ENCODE data around the gene RAET1L.

The RAET1L gene

DNA sequence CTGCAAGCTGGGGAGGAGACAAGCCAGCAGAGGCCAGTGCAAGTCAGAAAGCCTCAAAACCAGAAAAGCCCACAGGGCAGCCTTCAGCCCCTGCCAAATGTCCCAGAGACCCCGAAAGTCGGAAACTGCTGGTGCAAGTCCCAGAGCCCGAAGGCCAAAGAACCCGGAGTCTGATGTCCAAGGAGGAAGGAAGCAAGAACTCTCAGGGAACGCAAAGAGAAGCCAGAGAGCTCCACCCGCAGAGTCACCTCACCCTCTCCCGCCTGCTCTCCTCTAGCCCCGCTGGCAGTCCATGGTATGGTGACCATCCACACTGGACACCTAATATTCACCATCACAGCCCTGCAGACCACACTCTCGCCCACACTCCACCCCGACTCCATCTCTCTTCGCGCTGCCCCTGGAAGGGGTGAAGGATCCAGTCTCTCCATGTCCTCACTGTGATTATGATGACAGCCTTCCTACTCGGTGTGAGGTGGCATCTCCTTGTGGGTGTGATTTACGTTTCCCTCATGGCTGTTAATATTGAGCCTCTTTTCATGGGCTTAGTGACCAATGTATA is 33.0 kb upstream of the RAET1L start:
- DNase-seq (no peak), ATAC-seq (replicated peaks) (no peak)
- Mint-ChIP-seq H3K4me3 (no peak overlapping the region), H3K4me1 (ENCODE audit: low read depth in 2 of 2) (peaks cover 11% of the 10 kb centered on the region in 2 donors), H3K27me3 (peaks cover 40 to 56% of the 10 kb centered on the region in 2 donors), H3K36me3 (ENCODE audit: insufficient read depth) (no peaks in the 10 kb centered on the region), H3K27ac (no peak overlapping the region), H3K9me3 (no peaks in the 10 kb centered on the region)

DNA sequence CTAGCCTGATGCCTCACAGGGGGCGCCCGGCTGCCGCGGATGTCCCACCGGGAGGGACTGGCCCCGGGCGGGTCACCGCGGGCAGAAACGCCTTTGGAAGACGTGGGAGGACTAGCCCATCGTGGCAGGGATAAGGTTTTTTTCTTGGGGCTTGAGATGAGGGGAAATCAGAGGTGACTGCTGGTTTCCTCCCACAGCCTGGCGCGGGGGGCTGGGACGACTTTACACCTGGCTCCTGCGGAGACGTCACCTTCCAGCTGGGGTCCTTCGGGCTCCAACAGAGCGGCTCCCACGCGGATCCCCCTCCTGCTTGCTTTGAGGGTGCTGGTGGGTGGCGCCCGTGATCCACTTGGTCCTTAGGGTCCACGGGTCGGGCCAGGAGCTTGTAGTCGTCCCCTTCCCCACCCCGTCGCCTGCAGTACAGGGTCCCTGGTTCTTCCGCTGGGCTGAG is 32.2 kb upstream of the RAET1L start:
- Mint-ChIP-seq H3K27me3 (peaks cover 48 to 64% of the 10 kb centered on the region in 2 donors), H3K36me3 (ENCODE audit: insufficient read depth) (no peaks in the 10 kb centered on the region), H3K27ac (no peak overlapping the region)

GRCh38 chr6:150056916-150057315 is 31.6 kb upstream of the RAET1L start:
- Mint-ChIP-seq H3K36me3 (ENCODE audit: insufficient read depth) (no peaks in the 10 kb centered on the region), H3K9me3 (no peaks in the 10 kb centered on the region), H3K27me3 (peaks cover 54 to 70% of the 10 kb centered on the region in 2 donors), H3K27ac (no peak overlapping the region), H3K4me3 (no peak overlapping the region), H3K4me1 (ENCODE audit: low read depth in 2 of 2) (peaks cover 11% of the 10 kb centered on the region in 2 donors)
- DNase-seq: no peak
- ATAC-seq (replicated peaks): no peak

More for the DNA sequence above, 32.2 kb upstream of the RAET1L start:
- ATAC-seq (replicated peaks) (no peak), DNase-seq (no peak)
- H3K4me1 Mint-ChIP-seq (ENCODE audit: low read depth in 2 of 2): peaks cover 11% of the 10 kb centered on the region in 2 donors
- no peak overlapping the region for H3K4me3 Mint-ChIP-seq
- no peaks in the 10 kb centered on the region for H3K9me3 Mint-ChIP-seq

DNA sequence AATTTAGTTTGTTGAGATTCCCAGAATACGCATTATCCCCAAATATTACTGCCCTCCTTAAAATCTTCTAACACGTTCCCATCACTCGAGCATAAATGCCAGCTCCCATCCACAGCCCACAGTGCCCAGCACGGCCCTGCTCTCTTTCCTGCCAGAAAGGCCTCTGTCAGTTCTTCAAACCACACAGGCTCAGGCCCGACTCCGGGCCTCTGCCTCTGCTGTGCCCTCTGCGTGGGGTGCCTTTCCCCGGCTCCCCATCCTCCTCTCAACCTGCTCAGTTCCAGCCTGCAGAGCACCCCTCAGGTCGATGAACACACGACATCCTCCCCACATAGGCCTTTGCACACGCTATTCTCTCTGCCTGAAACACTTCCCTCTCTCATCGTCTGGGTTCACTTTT is 30.8 kb upstream of the RAET1L start:
- no peaks in the 10 kb centered on the region for H3K36me3 Mint-ChIP-seq (ENCODE audit: insufficient read depth)
- H3K27me3 Mint-ChIP-seq: peaks cover 60 to 75% of the 10 kb centered on the region in 2 donors
- H3K9me3 Mint-ChIP-seq: no peaks in the 10 kb centered on the region
- ATAC-seq (replicated peaks) (no peak), DNase-seq (no peak)
- H3K4me3 Mint-ChIP-seq: no peak overlapping the region
- H3K4me1 Mint-ChIP-seq (ENCODE audit: low read depth in 2 of 2): peaks cover 11% of the 10 kb centered on the region in 2 donors
- H3K27ac Mint-ChIP-seq: no peak overlapping the region

DNA sequence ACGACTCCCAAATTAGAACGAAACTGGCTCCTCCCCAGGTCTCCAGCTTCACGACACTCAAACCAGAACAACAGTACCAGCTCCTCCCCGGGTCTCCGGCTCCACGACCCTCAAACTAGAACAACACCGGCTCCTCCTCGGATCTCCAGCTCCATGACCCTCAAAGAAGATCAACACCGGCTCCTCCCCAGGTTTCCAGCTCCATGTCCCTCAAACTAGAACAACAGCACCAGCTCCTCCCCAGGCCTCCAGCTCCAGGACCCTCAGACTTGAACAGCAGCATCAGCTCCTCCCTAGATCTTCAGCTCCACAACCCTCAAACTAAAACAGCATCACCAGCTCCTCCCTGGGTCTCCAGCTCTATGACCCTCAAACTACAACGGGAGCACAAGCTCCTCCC is 29.8 kb upstream of the RAET1L start:
- DNase-seq: no peak
- H3K4me3 Mint-ChIP-seq: no peak overlapping the region
- H3K36me3 Mint-ChIP-seq (ENCODE audit: insufficient read depth): no peaks in the 10 kb centered on the region
- ATAC-seq (replicated peaks): no peak
- peaks cover 7 to 8% of the 10 kb centered on the region in 2 donors for H3K4me1 Mint-ChIP-seq (ENCODE audit: low read depth in 2 of 2)
- no peak overlapping the region for H3K27ac Mint-ChIP-seq
- H3K9me3 Mint-ChIP-seq: no peaks in the 10 kb centered on the region
- peaks cover 70 to 85% of the 10 kb centered on the region in 2 donors for H3K27me3 Mint-ChIP-seq

- Mint-ChIP-seq H3K27ac (no peak overlapping the region), H3K4me3 (no peak overlapping the region), H3K36me3 (ENCODE audit: insufficient read depth) (no peaks in the 10 kb centered on the region), H3K4me1 (ENCODE audit: low read depth in 2 of 2) (no peaks in the 10 kb centered on the region), H3K9me3 (no peaks in the 10 kb centered on the region), H3K27me3 (peaks cover 72 to 75% of the 10 kb centered on the region in 2 donors)
- DNase-seq (no peak), ATAC-seq (replicated peaks) (no peak)
These were observed 28.1 kb upstream of the RAET1L start for GRCh38 chr6:150053450-150053849.

DNA sequence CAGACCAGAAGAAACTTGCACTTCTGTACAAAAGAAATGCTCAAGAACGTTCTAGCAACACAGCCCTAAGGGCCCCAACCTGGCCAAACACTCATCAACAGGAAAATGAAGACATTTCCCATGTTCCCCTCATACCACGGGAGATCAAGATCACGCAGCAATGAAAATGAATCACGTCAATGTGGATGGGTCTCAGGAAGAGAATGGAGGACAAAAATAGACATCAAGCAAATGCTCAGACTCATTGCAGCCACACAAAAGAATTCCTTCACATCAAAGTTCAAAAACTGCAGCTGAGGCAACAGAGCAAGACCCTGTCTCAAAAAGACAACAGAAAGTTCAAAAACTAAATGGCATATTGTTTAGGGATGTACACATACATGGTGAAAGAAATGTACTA is 25.5 kb upstream of the RAET1L start:
- no peak overlapping the region for H3K4me3 Mint-ChIP-seq
- H3K9me3 Mint-ChIP-seq: no peaks in the 10 kb centered on the region
- no peaks in the 10 kb centered on the region for H3K36me3 Mint-ChIP-seq (ENCODE audit: insufficient read depth)
- H3K27ac Mint-ChIP-seq: no peak overlapping the region
- no peaks in the 10 kb centered on the region for H3K4me1 Mint-ChIP-seq (ENCODE audit: low read depth in 2 of 2)
- peaks cover 67 to 71% of the 10 kb centered on the region in 2 donors for H3K27me3 Mint-ChIP-seq
- ATAC-seq (replicated peaks): no peak
- no peak for DNase-seq

GRCh38 chr6:150048099-150048498 is 22.8 kb upstream of the RAET1L start:
- Mint-ChIP-seq H3K9me3 (no peaks in the 10 kb centered on the region), H3K4me1 (ENCODE audit: low read depth in 2 of 2) (no peaks in the 10 kb centered on the region), H3K4me3 (no peak overlapping the region), H3K36me3 (ENCODE audit: insufficient read depth) (no peaks in the 10 kb centered on the region), H3K27ac (no peak overlapping the region), H3K27me3 (peaks cover 56 to 63% of the 10 kb centered on the region in 2 donors)
- no peak for DNase-seq
- ATAC-seq (replicated peaks): no peak

GRCh38 chr6:150046943-150047342 is 21.6 kb upstream of the RAET1L start:
- no peak for DNase-seq

DNA sequence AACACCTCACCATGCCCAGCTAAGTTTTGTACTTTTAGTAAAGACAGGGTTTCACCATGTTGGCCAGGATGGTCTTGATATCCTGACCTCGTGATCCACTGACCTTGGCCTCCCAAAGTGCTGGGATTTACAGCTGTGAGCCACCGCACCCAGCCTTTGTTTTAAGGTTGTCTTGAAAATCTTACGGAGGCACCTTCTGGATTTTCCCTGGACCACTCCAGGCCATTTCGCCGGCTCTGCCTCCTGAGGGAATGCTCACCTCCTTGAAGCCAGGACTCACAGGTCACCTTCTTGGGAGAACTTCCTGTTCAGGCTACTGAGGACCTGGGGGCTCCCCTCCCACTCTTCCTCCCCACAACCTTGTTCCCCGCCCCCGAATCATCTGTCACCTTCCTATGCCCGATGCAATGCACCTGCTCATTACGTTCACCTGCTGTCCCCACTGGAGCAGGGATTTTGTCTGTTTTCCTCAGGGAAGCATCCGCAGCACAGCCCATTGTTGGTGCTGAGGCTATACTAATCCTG is 19.4 kb upstream of the RAET1L start:
- no peaks in the 10 kb centered on the region for H3K36me3 Mint-ChIP-seq (ENCODE audit: insufficient read depth)
- DNase-seq (no peak), ATAC-seq (replicated peaks) (no peak)
- H3K4me1 Mint-ChIP-seq (ENCODE audit: low read depth in 2 of 2): no peaks in the 10 kb centered on the region
- no peak overlapping the region for H3K4me3 Mint-ChIP-seq
- H3K27ac Mint-ChIP-seq: no peak overlapping the region
- H3K27me3 Mint-ChIP-seq: peaks cover 60 to 69% of the 10 kb centered on the region in 2 donors
- H3K9me3 Mint-ChIP-seq: no peaks in the 10 kb centered on the region

More at GRCh38 chr6:150046943-150047342, 21.6 kb upstream of the RAET1L start:
- no peaks in the 10 kb centered on the region for H3K4me1 Mint-ChIP-seq (ENCODE audit: low read depth in 2 of 2)
- H3K9me3 Mint-ChIP-seq: no peaks in the 10 kb centered on the region
- no peak overlapping the region for H3K4me3 Mint-ChIP-seq
- no peak for ATAC-seq (replicated peaks)
- H3K36me3 Mint-ChIP-seq (ENCODE audit: insufficient read depth): no peaks in the 10 kb centered on the region
- H3K27ac Mint-ChIP-seq: no peak overlapping the region
- H3K27me3 Mint-ChIP-seq: peaks cover 56 to 63% of the 10 kb centered on the region in 2 donors

DNA sequence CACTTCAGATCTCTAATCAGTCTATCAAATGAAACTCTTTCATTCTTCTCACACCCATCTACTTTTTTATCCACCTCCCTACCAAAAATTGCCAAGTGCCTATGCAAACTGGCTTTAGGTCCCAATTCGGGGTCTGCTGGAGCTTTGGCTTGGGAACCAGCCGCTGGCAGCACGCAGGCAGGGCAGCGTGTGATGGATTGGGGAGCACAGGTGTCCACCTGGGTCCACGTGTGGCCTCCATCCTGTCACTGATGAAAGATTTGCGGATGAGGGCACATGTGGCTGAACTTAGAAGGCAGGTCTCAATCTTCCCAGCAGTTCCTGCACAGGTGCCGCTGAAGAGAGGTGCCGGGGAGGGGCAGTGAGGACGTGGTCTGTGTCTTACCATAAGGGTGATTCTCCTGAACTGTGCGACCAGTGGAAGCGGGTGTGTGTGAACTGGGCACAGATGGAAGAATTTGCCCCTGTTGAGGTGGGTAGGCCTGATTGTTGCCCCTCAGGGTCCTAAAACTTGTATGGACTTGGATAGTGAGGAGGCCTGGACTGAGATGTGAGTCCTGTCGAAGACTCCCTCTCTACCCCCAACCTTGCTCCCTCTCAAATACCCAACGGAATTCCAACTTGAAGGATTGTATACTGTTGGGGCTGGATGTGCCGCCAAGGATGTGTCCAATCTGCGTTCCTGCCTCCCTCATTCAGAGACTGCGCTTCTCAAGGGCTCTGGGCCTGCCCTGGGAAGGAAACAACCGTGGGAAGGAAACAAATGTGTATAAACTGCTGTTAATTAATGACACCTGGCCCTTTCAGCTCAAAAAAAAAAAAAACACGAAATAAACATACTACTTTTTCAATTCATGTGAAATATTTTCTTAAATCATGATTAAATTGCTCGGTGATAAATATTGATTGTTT is 18.4 kb upstream of the RAET1L start:
- ATAC-seq (replicated peaks) (no peak), DNase-seq (no peak)
- no peaks in the 10 kb centered on the region for H3K9me3 Mint-ChIP-seq
- H3K4me1 Mint-ChIP-seq (ENCODE audit: low read depth in 2 of 2): no peaks in the 10 kb centered on the region
- no peaks in the 10 kb centered on the region for H3K36me3 Mint-ChIP-seq (ENCODE audit: insufficient read depth)
- peaks cover 63 to 78% of the 10 kb centered on the region in 2 donors for H3K27me3 Mint-ChIP-seq
- H3K4me3 Mint-ChIP-seq: no peak overlapping the region
- no peak overlapping the region for H3K27ac Mint-ChIP-seq

DNA sequence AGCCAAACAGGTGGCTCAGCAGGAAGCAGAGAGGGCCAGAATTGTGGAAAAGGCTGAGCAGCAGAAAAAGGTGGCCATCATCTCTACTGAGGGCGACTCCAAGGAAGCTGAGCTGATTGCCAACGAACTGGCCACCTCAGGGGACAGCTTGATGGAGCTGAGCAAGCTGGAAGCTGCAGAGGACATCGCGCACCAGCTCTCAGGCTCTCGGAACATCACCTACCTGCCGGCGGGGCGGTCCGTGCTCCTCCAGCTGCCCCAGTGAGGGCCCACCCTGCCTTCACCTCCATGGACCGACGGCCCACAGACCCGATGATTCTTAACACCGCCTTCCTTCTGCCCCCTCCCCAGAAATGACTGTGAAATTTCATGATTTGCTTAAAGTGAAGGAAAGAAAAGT is 17.8 kb upstream of the RAET1L start:
- Mint-ChIP-seq H3K4me3 (no peak overlapping the region), H3K4me1 (ENCODE audit: low read depth in 2 of 2) (peaks cover 3 to 5% of the 10 kb centered on the region in 2 donors), H3K27ac (no peak overlapping the region), H3K9me3 (no peaks in the 10 kb centered on the region), H3K27me3 (peaks cover 66 to 85% of the 10 kb centered on the region in 2 donors), H3K36me3 (ENCODE audit: insufficient read depth) (peaks cover 2% of the 10 kb centered on the region)
- DNase-seq (no peak), ATAC-seq (replicated peaks) (no peak)

GRCh38 chr6:150038202-150039062 is 13.1 kb upstream of the RAET1L start:
- no peak for DNase-seq
- Mint-ChIP-seq H3K4me1 (ENCODE audit: low read depth in 2 of 2) (peaks cover 11 to 12% of the 10 kb centered on the region in 2 donors), H3K27me3 (peaks cover 98 to 100% of the 10 kb centered on the region in 2 donors), H3K4me3 (no peak overlapping the region), H3K27ac (no peak overlapping the region), H3K36me3 (ENCODE audit: insufficient read depth) (peaks cover 3% of the 10 kb centered on the region), H3K9me3 (no peaks in the 10 kb centered on the region)
- ATAC-seq (replicated peaks): no peak
